Kidney (tissue), 14 donors: ENCODE data around the gene TYRP1. TPM values are rescaled to one million over a fixed set of nuclear protein-coding genes. Genes with fewer than 3 reads are reported as not detected.
A peak's percentile ranks its signal among the peaks of the same experiment; 100 is the strongest.

ENCODE experiments used
- DNase-seq, 5 donors: peaks; one replicate each; pipeline ENCODE4 v3.0.0-alpha.2; 2013 to 2020
- FAIRE-seq: peaks from 2 replicates; lab custom pipeline; 2012; peaks lifted over from hg19 to GRCh38; lab: Jason Lieb, UNC
- H3K27ac ChIP-seq, 2 donors: one replicate each; pipeline ENCODE4 v1.7.0; 2013; ENCODE audit warnings: low read depth in 2 of 2, low read length in 2 of 2, inconsistent platforms in 1 of 2
- H3K27me3 ChIP-seq: one replicate; pipeline ENCODE4 v1.7.1; 2013; ENCODE audit warnings: low read length, inconsistent platforms; ENCODE audit not compliant: control insufficient read depth, insufficient read depth
- H3K36me3 ChIP-seq, 3 donors: one replicate each; pipeline versions ENCODE4 v1.7.0 to v1.7.1; 2013; ENCODE audit warnings: low read length in 3 of 3, control low read depth in 1 of 3, inconsistent platforms in 1 of 3; ENCODE audit not compliant: insufficient read depth in 3 of 3, control insufficient read depth in 2 of 3
- H3K4me1 ChIP-seq, 3 donors: one replicate each; pipeline versions ENCODE4 v1.7.0 to v1.7.1; 2013; ENCODE audit warnings: low read length in 3 of 3, inconsistent platforms in 1 of 3, low read depth in 1 of 3; ENCODE audit not compliant: control insufficient read depth in 2 of 3, insufficient read depth in 2 of 3
- H3K4me3 ChIP-seq, 3 donors: one replicate each; pipeline versions ENCODE4 v1.7.0 to v1.8.1; 2013; ENCODE audit warnings: low read length in 3 of 3, control low read depth in 1 of 3, inconsistent platforms in 1 of 3
- H3K9ac ChIP-seq, 3 donors: one replicate each; pipeline versions ENCODE4 v1.7.0 to v1.7.1; 2013; ENCODE audit warnings: low read length in 3 of 3, control low read depth in 1 of 3, inconsistent platforms in 1 of 3
- H3K9me3 ChIP-seq, 3 donors: one replicate each; pipeline versions ENCODE4 v1.7.0 to v1.7.1; 2013; ENCODE audit warnings: low read length in 3 of 3, control low read depth in 1 of 3, inconsistent platforms in 1 of 3; ENCODE audit not compliant: control insufficient read depth in 2 of 3, insufficient read depth in 1 of 3
- intact Hi-C: fragments of 100-400 bp; cut with DNase I; formaldehyde crosslinking; loops from one replicate; pipeline ENCODE4 v1.11.1; 2022
- polyA plus RNA-seq: library from polyadenylated mRNA; stranded (reverse); fragments of 350-450 nt; fragmentation: Illumina TruSeq; extraction: RNeasy Lipid Tissue Mini Kit (QIAGEN cat#74804); gene quantifications from one replicate; pipeline ENCODE4 v1.2.3, GENCODE V29; 2014; ENCODE audit warnings: low read depth, low replicate concordance; ENCODE audit not compliant: insufficient read depth
- total RNA-seq: library from RNA; stranded (reverse); fragmentation: NEBNext Ultra II Directional; extraction: Animal tissue kit (Norgen Biotek cat#: 25700); gene quantifications from one replicate; pipeline ENCODE4 v1.2.1, GENCODE V29; 2021
- TF ChIP-seq, protein P1 (sequence below): IDR thresholded peaks from 3 replicates; pipeline ENCODE4 v1.5.1; 2012; ENCODE audit warnings: mild to moderate bottlenecking, moderate library complexity, borderline replicate concordance; ENCODE audit not compliant: insufficient read depth; ENCODE audit errors: extremely low read depth
- donor health status: control.
- donor health status: control.
- donor health status: control.
- donor health status: control.
- donor health status: control.
- donor health status: DM: yes; HTN: yes; CAD: no.
- donor health status: Normal renal cell carcinoma (clear cell type).

Gene TYRP1
- total and polyA plus RNA-seq, 2 donors from 2014 or later: 0.41 to 10.0 TPM

DNA sequence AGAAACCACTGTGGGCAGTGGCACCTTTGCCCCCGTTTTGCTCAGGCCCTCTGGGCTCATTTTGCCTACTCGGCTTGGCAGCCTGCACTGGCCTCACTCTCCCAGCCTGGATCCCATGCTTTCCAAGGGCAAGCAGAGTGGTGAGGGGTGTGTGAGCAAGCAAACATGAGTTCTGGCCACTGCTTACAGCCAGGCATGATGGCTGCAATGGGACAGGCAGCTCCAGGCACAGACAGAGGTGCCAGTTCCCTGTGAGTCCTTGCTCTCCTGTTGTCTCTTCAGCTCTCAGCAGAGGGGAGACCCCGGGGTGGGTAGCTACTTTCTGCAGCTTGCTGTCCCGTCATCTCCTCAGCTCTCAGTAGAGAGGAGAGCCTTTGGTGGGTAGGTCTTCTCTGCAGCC is 35.2 kb upstream of the TYRP1 start:
- Histone ChIP-seq H3K36me3 (no peaks in the 10 kb centered on the region), H3K4me3 (no peak overlapping the region), H3K9ac (no peak overlapping the region), H3K9me3 (no peaks in the 10 kb centered on the region), H3K27ac (no peak overlapping the region), H3K4me1 (no peaks in the 10 kb centered on the region), H3K27me3 (no peaks in the 10 kb centered on the region)
- TF ChIP-seq, protein P1, sequence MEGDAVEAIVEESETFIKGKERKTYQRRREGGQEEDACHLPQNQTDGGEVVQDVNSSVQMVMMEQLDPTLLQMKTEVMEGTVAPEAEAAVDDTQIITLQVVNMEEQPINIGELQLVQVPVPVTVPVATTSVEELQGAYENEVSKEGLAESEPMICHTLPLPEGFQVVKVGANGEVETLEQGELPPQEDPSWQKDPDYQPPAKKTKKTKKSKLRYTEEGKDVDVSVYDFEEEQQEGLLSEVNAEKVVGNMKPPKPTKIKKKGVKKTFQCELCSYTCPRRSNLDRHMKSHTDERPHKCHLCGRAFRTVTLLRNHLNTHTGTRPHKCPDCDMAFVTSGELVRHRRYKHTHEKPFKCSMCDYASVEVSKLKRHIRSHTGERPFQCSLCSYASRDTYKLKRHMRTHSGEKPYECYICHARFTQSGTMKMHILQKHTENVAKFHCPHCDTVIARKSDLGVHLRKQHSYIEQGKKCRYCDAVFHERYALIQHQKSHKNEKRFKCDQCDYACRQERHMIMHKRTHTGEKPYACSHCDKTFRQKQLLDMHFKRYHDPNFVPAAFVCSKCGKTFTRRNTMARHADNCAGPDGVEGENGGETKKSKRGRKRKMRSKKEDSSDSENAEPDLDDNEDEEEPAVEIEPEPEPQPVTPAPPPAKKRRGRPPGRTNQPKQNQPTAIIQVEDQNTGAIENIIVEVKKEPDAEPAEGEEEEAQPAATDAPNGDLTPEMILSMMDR: no peak
- DNase-seq: peak in 1 of 5 donors; percentile 10
- no peak for FAIRE-seq
- intact Hi-C loops: no loop called here

DNA sequence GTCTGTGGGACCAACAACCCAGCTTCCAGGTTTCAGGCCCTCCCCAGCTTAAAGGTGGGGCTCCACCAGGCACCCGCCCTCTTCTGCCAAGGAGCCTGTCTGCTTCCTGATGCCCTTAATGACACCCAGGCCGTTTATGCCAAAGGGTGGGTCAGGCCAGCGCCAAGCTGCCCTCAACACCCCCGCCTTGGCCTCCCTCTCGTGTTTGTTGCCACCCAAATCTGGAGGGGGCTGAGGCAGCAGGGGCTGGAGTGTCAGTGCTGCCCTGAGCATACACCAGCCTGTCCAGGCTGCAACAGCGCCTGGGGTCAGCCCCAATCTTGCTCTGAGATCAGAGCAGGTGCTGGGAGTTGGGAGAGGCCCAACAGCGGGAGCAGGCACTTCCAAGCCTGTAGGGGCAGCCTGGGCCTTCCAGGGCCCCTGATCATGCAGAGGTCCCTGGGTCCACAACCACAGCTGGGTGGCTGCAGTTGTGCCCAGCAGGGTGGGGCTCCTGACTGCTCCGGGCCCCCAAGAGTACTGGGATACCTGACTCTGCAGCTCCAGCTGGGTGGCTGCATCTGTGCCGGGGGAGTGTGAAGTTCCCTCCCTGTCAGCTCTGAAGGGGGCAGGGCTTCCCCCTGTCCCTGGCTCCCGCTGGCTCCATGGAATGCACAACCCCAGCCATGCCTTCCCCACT is 34.5 kb upstream of the TYRP1 start:
- Histone ChIP-seq H3K4me3 (no peak overlapping the region), H3K4me1 (no peaks in the 10 kb centered on the region), H3K36me3 (no peaks in the 10 kb centered on the region), H3K9ac (no peak overlapping the region), H3K27ac (no peak overlapping the region), H3K9me3 (no peaks in the 10 kb centered on the region), H3K27me3 (no peaks in the 10 kb centered on the region)
- intact Hi-C loops: no loop called here
- FAIRE-seq: no peak
- TF ChIP-seq, protein P1: no peak
- peak in 1 of 5 donors; percentile 50 for DNase-seq

DNA sequence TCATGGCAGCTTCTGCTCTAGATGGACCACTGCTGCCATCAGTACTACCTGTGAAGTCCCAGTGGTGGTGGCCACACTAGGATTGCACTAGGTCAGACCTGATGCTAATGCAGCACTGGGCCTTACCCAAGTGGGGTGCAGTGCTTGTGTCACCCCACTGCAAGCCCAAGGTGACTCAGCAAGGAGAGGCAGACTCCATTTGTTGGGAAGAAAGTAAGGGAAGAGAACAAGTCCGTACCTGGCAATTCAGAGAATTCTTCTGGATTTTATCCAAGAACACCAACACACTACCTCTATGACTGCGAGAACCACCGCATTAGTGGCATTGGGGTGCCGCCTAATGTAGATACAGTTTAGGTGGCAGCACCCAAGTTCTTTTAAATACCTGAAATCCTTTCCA is 34.0 kb upstream of the TYRP1 start:
- TF ChIP-seq, protein P1: no peak
- H3K27ac ChIP-seq: no peak overlapping the region
- H3K9me3 ChIP-seq: no peaks in the 10 kb centered on the region
- intact Hi-C loops: no loop called here
- no peak overlapping the region for H3K9ac ChIP-seq
- FAIRE-seq (no peak), DNase-seq (no peak)
- H3K4me1 ChIP-seq: no peaks in the 10 kb centered on the region
- H3K36me3 ChIP-seq: no peaks in the 10 kb centered on the region
- no peak overlapping the region for H3K4me3 ChIP-seq
- H3K27me3 ChIP-seq: no peaks in the 10 kb centered on the region
